Omental fat pad (tissue), 4 donors: ENCODE data around the gene PAMR1. TPM values are rescaled to one million over a fixed set of nuclear protein-coding genes. Genes with fewer than 3 reads are reported as not detected.

ENCODE experiments used
- ATAC-seq: fragments of 150-250 bp; one replicate; pipeline ENCODE4 v1.9.1; 2016; ENCODE audit warnings: mild to moderate bottlenecking, moderate library complexity; ENCODE audit not compliant: low FRiP score
- DNase-seq: peaks from one replicate; pipeline ENCODE4 v3.0.0-alpha.2; 2019; ENCODE audit warnings: low spot score
- total RNA-seq, 4 donors: library from RNA; depleted of rRNA; stranded (reverse); fragments of >200 nt; gene quantifications; one replicate each; pipeline ENCODE4 v1.1.0, GENCODE V29; 2016
- TF ChIP-seq, protein P1 (sequence below), 3 donors: fragments of 450-650 bp; IDR thresholded peaks; one replicate each; pipeline ENCODE4 v1.5.1; 2016 to 2017; ENCODE audit warnings: antibody characterized with exemption in 3 of 3, mild to moderate bottlenecking in 3 of 3, moderate library complexity in 2 of 3

PAMR1 gene
- total RNA-seq, 4 donors from 2014 or later, result 7.0 to 34.3 (median 23.0) TPM

DNA sequence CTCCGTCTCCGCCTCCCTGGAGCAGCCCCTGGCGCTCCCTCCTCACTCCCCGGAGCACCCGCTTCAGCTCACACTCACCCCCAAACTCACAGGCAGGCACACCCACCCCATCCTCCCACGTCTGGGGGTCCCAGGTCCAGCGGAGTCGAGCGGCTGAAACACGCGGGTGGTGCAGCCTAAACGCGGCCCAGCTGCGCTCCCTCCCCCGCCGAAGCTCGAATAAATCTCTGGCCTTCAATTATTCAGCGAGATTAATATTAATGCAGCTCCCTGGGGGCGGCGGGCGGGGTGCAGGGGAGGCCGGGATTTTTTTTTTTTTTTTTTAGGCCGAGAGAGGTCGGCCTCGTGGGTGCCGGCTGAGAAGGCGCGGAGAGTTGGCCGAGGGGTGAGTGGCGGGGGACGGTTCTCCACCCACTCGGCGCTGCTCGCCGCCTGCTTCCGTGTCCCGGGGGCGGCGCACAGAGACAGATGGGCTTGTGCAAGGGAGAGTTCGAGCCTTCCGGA lies 105.5 kb downstream of the PAMR1 start:
- ATAC-seq, result peak; percentile 45
- no peak for DNase-seq
- TF ChIP-seq, protein P1, sequence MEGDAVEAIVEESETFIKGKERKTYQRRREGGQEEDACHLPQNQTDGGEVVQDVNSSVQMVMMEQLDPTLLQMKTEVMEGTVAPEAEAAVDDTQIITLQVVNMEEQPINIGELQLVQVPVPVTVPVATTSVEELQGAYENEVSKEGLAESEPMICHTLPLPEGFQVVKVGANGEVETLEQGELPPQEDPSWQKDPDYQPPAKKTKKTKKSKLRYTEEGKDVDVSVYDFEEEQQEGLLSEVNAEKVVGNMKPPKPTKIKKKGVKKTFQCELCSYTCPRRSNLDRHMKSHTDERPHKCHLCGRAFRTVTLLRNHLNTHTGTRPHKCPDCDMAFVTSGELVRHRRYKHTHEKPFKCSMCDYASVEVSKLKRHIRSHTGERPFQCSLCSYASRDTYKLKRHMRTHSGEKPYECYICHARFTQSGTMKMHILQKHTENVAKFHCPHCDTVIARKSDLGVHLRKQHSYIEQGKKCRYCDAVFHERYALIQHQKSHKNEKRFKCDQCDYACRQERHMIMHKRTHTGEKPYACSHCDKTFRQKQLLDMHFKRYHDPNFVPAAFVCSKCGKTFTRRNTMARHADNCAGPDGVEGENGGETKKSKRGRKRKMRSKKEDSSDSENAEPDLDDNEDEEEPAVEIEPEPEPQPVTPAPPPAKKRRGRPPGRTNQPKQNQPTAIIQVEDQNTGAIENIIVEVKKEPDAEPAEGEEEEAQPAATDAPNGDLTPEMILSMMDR (IDR thresholded peaks at IDR 0.05), result no peak

DNA sequence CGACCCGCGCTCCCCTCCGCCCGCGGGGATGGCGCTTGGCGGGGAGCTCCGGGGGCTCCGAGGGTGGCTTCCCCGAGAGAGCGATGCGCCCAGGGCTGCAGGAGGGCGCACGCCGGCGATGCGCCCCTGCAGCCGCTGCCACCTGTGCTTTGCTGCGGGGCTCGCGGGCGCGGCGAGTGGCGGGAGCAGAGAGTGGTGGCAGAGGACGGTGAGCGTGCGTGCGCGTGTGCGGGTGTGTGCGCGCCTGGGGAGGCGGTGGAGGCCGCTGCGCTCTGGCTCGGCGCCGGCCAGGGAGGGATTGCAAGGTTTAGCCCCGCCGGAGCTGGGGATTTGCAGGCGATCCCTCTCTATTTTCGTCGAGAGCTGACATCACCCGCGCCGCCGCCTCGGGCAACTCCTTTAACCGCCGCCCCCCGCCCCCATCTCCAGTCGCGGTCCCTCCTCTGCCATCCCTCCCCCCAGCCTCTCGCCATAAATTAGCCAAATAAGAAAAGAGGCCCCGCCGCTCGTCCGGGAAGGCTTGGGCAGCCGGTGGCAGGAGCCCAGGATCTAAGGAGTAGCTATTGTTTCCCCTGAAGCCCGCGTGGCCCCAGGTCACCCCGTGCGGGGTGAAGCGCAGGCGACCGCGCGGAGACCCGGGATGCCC lies 106.1 kb downstream of the PAMR1 start, which contains the start of gene SLC1A2:
SLC1A2 (minus strand) TSS at position 375 of the 646 bp plus-strand sequence. CDS start 592 bp downstream, outside the sequence.
- no peak for DNase-seq
- peak; percentile 20 for ATAC-seq
- TF ChIP-seq, protein P1 (IDR thresholded peaks at IDR 0.05), result no peak

DNA sequence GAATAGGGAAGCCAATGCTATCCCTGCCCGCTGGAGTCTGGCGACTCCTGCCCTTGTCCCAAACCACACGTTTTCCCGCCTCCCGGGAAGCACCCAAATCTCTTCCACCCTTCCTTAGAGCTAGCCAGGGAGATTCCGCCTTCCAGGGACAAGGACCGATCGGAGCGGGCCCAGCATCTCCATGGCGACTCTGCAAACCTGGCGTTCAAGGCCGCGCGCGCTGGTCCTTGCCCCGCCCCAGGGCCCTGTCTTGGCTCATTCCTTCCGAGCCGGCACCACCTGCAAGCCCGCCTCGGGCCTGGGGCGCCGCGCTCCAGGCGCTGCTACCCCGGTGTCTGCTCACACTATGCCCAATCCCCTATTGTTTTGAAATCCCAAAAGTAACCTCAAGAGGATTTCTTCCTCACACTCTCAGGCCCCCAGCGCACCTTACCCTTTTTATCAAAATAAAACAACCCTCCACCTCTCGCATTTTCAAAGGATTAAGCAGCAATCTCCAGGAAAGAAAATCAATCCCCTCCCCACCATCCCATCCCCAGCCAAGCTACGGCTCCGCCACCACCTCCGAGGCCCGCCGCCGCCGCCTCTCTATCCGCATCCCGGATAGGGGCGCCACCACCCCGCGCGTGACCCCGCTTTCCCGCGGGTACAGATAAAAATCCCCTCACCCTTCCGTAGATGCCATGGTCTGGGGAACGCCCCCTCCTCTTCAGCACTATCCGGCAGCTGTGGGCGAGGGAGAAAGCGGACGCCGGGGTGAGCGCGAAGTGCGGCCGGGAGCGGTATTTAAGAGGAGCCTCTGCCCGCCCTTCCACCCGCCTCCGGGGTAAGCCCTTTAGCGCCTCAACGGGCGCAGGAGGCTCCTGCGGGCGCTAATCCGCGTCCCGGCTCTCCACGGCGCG lies 106.9 kb downstream of the PAMR1 start:
- ATAC-seq (no peak), DNase-seq (no peak)
- TF ChIP-seq, protein P1 (IDR thresholded peaks at IDR 0.05), result no peak

DNA sequence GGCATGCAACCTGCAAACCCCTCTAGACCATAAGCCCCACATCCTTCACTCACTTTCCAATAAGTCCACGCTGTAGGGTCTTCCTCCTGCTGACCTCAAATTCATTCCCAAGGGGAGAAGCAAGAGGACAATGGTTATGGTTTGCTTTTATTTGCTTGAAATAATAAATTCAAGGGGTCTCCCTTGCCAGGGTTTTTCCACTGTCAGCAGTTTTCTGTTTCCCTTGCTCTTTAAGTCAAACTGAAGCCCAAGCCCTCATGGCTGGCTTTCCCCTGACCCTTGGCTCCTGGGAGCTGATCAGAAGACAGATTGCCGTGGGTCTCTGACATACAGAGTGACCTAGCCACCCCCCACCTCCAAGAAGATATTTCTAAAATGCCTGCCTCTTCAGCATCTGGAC lies 109.9 kb downstream of the PAMR1 start:
- TF ChIP-seq, protein P1 (IDR thresholded peaks at IDR 0.05), result no peak
- ATAC-seq (no peak), DNase-seq (no peak)

DNA sequence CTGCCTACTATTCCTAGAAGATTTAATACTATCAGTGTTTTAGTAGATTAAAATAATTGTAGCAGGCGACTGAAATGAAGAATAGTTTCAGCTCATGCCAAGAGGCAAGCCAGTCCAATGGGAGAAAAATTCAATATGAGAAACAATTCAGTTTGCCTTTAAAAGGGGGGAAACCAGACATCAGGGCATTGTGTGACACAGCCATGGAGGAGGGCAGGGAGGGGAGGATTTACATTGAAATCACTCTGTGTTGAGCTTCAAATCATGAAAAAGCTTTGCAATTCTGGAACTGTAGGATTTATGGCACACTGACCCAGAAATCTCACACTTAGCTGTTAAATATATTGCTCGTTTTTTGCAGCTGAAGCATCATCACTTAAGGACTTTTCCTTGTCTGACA lies 110.6 kb downstream of the PAMR1 start:
- TF ChIP-seq, protein P1 (IDR thresholded peaks at IDR 0.05), result no peak
- DNase-seq, result no peak
- ATAC-seq, result no peak

DNA sequence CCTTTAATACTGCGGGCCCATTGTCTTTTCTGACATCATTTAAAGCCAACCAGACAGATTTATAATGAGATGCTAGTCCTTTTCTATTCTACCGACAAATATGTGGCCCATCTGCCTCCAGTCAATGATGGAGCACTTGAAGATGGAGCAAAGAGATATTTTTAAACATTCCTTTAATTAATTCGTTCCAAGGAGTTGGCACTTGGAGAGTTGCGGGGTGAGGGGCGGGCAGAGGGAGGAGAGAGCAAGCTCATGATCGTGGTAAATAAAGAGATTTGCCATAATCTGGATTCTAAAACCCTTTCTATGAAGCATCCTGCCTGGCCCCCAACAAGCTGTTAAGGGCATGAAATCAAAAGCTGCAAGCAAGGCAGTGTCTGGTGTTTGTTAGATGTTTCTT lies 111.1 kb downstream of the PAMR1 start:
- ATAC-seq (no peak), DNase-seq (no peak)
- TF ChIP-seq, protein P1 (IDR thresholded peaks at IDR 0.05), result no peak
